Left lung (tissue), 10 donors: ENCODE measurements around the gene ROR2. TPM values are rescaled to one million over a fixed set of nuclear protein-coding genes. Genes with fewer than 3 reads are reported as not detected.
"Not testable (repeated sequence)": the region's sequence is repeated elsewhere in the genome, so short reads cannot be mapped to it uniquely, and the experiment has no call there.

Experiments
- ATAC-seq: fragments of 200-7000 bp; cut with Tn5 transposase; one replicate; pipeline ENCODE4 v1.9.1; 2020; ENCODE audit warnings: moderate library complexity
- DNase-seq, 4 donors: peaks; one replicate each; pipeline ENCODE4 v3.0.0-alpha.2; 2013 to 2020
- H3K27ac ChIP-seq, 2 donors: fragments of 200-600 bp; sonication (generic) in 1 of 2; one replicate each; pipeline versions ENCODE4 v1.5.0 to v1.8.0; 2020 to 2021
- H3K27me3 ChIP-seq, 2 donors: fragments of 200-600 bp; sonication (generic) in 1 of 2; one replicate each; pipeline versions ENCODE4 v1.5.0 to v1.8.0; 2020 to 2021
- H3K36me3 ChIP-seq, 2 donors: fragments of 200-600 bp; sonication (generic) in 1 of 2; one replicate each; pipeline versions ENCODE4 v1.5.0 to v1.8.0; 2020 to 2021
- H3K4me1 ChIP-seq, 2 donors: fragments of 200-600 bp; one replicate each; pipeline ENCODE4 v1.8.0; 2021
- H3K4me3 ChIP-seq, 2 donors: fragments of 200-600 bp; sonication (generic) in 1 of 2; one replicate each; pipeline versions ENCODE4 v1.5.0 to v1.8.0; 2020 to 2021; ENCODE audit warnings: mild to moderate bottlenecking in 1 of 2
- H3K9me3 ChIP-seq, 2 donors: fragments of 200-600 bp; sonication (generic) in 1 of 2; one replicate each; pipeline versions ENCODE4 v1.5.0 to v1.8.0; 2020 to 2021
- CTCF ChIP-seq, 2 donors: fragments of 200-600 bp; sonication (generic) in 1 of 2; IDR thresholded peaks; one replicate each; pipeline versions ENCODE4 v1.5.0 to v1.8.0; 2021; ENCODE audit warnings: antibody characterized with exemption in 2 of 2
- intact Hi-C, 2 donors: fragments of 100-400 bp; cut with DNase I; formaldehyde crosslinking; loops; one replicate each; pipeline versions ENCODE4 v1.11.2 to v1.14.2; 2022
- polyA plus RNA-seq, 6 donors: library from polyadenylated mRNA; unstranded; fragments of 120-200 nt; gene quantifications; one replicate each; pipeline ENCODE4 v1.2.1, GENCODE V29; 2013; ENCODE audit not compliant: insufficient read length in 6 of 6
- total RNA-seq, 2 donors: library from RNA; stranded (reverse); fragmentation: NEBNext Ultra II Directional; extraction: Animal tissue kit (Norgen Biotek cat#: 25700); gene quantifications; one replicate each; pipeline ENCODE4 v1.2.1, GENCODE V29; 2021
- donor health status: DM: no; HTN: yes; CAD: no.
- donor health status: DM: no; HTN: no; CAD: no.

ROR2 gene
- total and polyA plus RNA-seq, 8 donors = 11.5 to 36.5 (median 29.7) TPM

GRCh38 chr9:91914404-91914803 lies 35.6 kb downstream of the ROR2 start:
- Histone ChIP-seq H3K27ac (no peak overlapping the region), H3K4me1 (no peaks in the 10 kb centered on the region), H3K9me3 (no peaks in the 10 kb centered on the region), H3K36me3 (no peaks in the 10 kb centered on the region), H3K27me3 (peaks cover 0 to 10% of the 10 kb centered on the region in 2 donors), H3K4me3 (no peak overlapping the region)
- intact Hi-C loops = no loop called here
- DNase-seq (no peak), ATAC-seq (no peak)
- no peak for TF ChIP-seq CTCF (IDR thresholded peaks at IDR 0.05)

- no peak overlapping the region for H3K4me3 ChIP-seq
- no peaks in the 10 kb centered on the region for H3K36me3 ChIP-seq
- DNase-seq (no peak), ATAC-seq (no peak)
- peaks cover 0 to 6% of the 10 kb centered on the region in 2 donors for H3K27me3 ChIP-seq
- TF ChIP-seq CTCF (IDR thresholded peaks at IDR 0.05) = no peak
- intact Hi-C loops = no loop called here
- no peaks in the 10 kb centered on the region for H3K9me3 ChIP-seq
- H3K4me1 ChIP-seq = no peaks in the 10 kb centered on the region
- no peak overlapping the region for H3K27ac ChIP-seq
Measured at GRCh38 chr9:91913986-91914385, 36.0 kb downstream of the ROR2 start.

- H3K27me3 ChIP-seq = peaks cover 0 to 5% of the 10 kb centered on the region in 2 donors
- H3K4me1 ChIP-seq = no peaks in the 10 kb centered on the region
- intact Hi-C loops = no loop called here
- no peaks in the 10 kb centered on the region for H3K9me3 ChIP-seq
- ATAC-seq (no peak), DNase-seq (no peak)
- H3K36me3 ChIP-seq = no peaks in the 10 kb centered on the region
- H3K27ac ChIP-seq = no peak overlapping the region
- no peak overlapping the region for H3K4me3 ChIP-seq
- TF ChIP-seq CTCF (IDR thresholded peaks at IDR 0.05) = no peak
Measured at GRCh38 chr9:91913096-91913495, 36.9 kb downstream of the ROR2 start.

- Histone ChIP-seq H3K27me3 (peaks cover 0 to 11% of the 10 kb centered on the region in 2 donors), H3K4me3 (no peak overlapping the region), H3K36me3 (no peaks in the 10 kb centered on the region), H3K27ac (no peak overlapping the region), H3K4me1 (peaks cover 0 to under 1% of the 10 kb centered on the region in 2 donors), H3K9me3 (no peaks in the 10 kb centered on the region)
- ATAC-seq = no peak
- TF ChIP-seq CTCF (IDR thresholded peaks at IDR 0.05) = no peak
- intact Hi-C loops = no loop called here
- DNase-seq = no peak
Measured at GRCh38 chr9:91911657-91912056, 38.4 kb downstream of the ROR2 start.

GRCh38 chr9:91909256-91909655 lies 40.8 kb downstream of the ROR2 start:
- H3K4me3 ChIP-seq, H3K27ac ChIP-seq, intact Hi-C loops, DNase-seq, H3K9me3 ChIP-seq, H3K36me3 ChIP-seq, ATAC-seq: not testable (repeated sequence)
- peaks cover 0 to 25% of the 10 kb centered on the region in 2 donors for H3K27me3 ChIP-seq
- H3K4me1 ChIP-seq = peaks cover 0 to 14% of the 10 kb centered on the region in 2 donors

GRCh38 chr9:91908746-91909145 lies 41.3 kb downstream of the ROR2 start:
- intact Hi-C loops = no loop called here
- no peak for TF ChIP-seq CTCF (IDR thresholded peaks at IDR 0.05)
- Histone ChIP-seq H3K27me3 (peaks cover 0 to 28% of the 10 kb centered on the region in 2 donors), H3K4me3 (no peak overlapping the region), H3K27ac (no peak overlapping the region), H3K4me1 (peaks cover 0 to 14% of the 10 kb centered on the region in 2 donors), H3K36me3 (no peaks in the 10 kb centered on the region), H3K9me3 (no peaks in the 10 kb centered on the region)
- no peak for ATAC-seq
- no peak for DNase-seq
